Measurements from ENCODE around the gene CNN1. TPM values are rescaled to one million over a fixed set of nuclear protein-coding genes. Genes with fewer than 3 reads are reported as not detected.
A peak's percentile ranks its signal among the peaks of the same experiment; 100 is the strongest.

Gene CNN1
- total RNA-seq, 2 donors from 2014 or later: 93.3 to 592 TPM

GRCh38 chr19:11513946-11514345, 24.7 kb upstream of the CNN1 start:
- no peak for DNase-seq (ENCODE audit: low spot score)
- H3K9me3 ChIP-seq: no peaks in the 10 kb centered on the region
- no peaks in the 10 kb centered on the region for H3K27me3 ChIP-seq
- no peak for TF ChIP-seq CTCF (IDR thresholded peaks at IDR 0.05)
- no peak overlapping the region for H3K27ac ChIP-seq
- H3K4me1 ChIP-seq: no peaks in the 10 kb centered on the region
- H3K4me3 ChIP-seq: no peak overlapping the region
- peaks cover 57% of the 10 kb centered on the region for H3K36me3 ChIP-seq

GRCh38 chr19:11519138-11519537, 19.5 kb upstream of the CNN1 start:
- Histone ChIP-seq H3K36me3 (peaks cover 38% of the 10 kb centered on the region), H3K27me3 (no peaks in the 10 kb centered on the region), H3K27ac (no peak overlapping the region), H3K4me3 (no peak overlapping the region), H3K4me1 (no peaks in the 10 kb centered on the region), H3K9me3 (no peaks in the 10 kb centered on the region)
- no peak for DNase-seq (ENCODE audit: low spot score)
- no peak for TF ChIP-seq CTCF (IDR thresholded peaks at IDR 0.05)

GRCh38 chr19:11528551-11529341, 9.9 kb upstream of the CNN1 start, which contains the start of gene ECSIT:
ECSIT (minus strand) TSS chr19:11529134; CDS start chr19:11519170, 9,964 bp downstream.
- no peak for TF ChIP-seq CTCF (IDR thresholded peaks at IDR 0.05)
- Histone ChIP-seq H3K36me3 (no peaks in the 10 kb centered on the region), H3K4me1 (peaks cover 0 to 23% of the 10 kb centered on the region in 2 donors), H3K27me3 (no peaks in the 10 kb centered on the region), H3K9me3 (no peaks in the 10 kb centered on the region), H3K27ac (peak within 1 kb of the TSS; percentile 81 to 90), H3K4me3 (peak within 1 kb of the TSS; percentile 57 to 87)
- DNase-seq (ENCODE audit: low spot score): peak; percentile 99

GRCh38 chr19:11530432-11530831, 8.2 kb upstream of the CNN1 start:
- TF ChIP-seq CTCF (IDR thresholded peaks at IDR 0.05): peak in 1 of 2 donors; percentile 51
- Histone ChIP-seq H3K27ac (peak overlapping the region in 1 of 2 donors; percentile 81), H3K4me1 (peaks cover 0 to 30% of the 10 kb centered on the region in 2 donors), H3K36me3 (no peaks in the 10 kb centered on the region), H3K4me3 (no peak overlapping the region), H3K27me3 (no peaks in the 10 kb centered on the region), H3K9me3 (no peaks in the 10 kb centered on the region)
- DNase-seq (ENCODE audit: low spot score): peak; percentile 85

- DNase-seq (ENCODE audit: low spot score): no peak
- no peaks in the 10 kb centered on the region for H3K27me3 ChIP-seq
- no peaks in the 10 kb centered on the region for H3K9me3 ChIP-seq
- TF ChIP-seq CTCF (IDR thresholded peaks at IDR 0.05): no peak
- peaks cover 0 to 21% of the 10 kb centered on the region in 2 donors for H3K4me1 ChIP-seq
- H3K36me3 ChIP-seq: no peaks in the 10 kb centered on the region
- H3K27ac ChIP-seq: peak overlapping the region; percentile 90 to 94
- no peak overlapping the region for H3K4me3 ChIP-seq
Observed at GRCh38 chr19:11534538-11534937, 4.1 kb upstream of the CNN1 start.
